ENCODE results near the gene KIR2DL3.

DNA sequence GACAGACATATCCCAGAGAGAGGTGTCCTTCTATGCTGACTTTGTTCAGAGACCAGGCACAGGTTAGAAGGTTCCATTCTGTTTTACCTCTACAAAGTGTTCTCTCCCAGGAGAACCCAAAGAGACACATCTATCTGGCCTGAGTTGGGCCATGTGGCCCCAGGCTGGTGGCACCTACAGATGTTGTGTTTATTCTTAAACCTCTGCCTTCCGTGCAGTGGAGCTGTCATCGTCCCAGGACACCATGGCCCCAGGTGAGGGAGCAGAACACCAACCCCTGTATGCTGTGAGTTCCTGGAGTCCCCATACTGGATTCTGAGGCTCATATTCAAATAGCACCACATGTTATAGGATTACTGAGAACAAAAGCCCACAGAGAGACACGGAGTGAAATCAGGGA is 10.1 kb upstream of the KIR2DL3 start:
- no peak for TF ChIP-seq EP300 (IDR thresholded peaks at IDR 0.05)
- no peak for TF ChIP-seq CTCF (IDR thresholded peaks at IDR 0.05)
- TF ChIP-seq POLR2A (IDR thresholded peaks at IDR 0.05): no peak
